Amniotic epithelial cell (primary cell): ENCODE measurements around the gene DIPK1B.

Source experiments
- DNase-seq: peaks from one replicate; pipeline ENCODE4 v3.0.0-alpha.2; 2010; ENCODE audit warnings: low read depth

The DIPK1B gene

DNA sequence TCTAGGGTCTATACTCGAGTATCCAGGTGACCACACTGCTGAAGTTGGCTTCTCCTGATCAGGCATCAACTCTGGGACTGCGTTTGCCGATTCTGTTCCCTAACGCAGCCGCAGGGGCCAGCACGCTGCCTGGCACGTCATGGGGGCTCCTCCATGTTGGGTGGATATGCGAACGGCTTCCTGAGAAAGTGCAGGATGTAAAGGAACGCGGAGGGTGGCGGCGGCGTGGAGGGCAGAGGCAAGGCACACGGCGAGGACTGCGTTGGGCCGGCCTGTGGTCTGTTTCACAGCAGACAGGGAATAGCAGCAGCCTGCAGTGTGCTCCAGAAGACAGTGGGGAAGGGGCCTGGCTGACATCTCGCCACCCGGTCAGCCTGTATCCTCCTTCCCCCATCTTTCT is 26.6 kb downstream of the DIPK1B start:
- DNase-seq = no peak

- no peak for DNase-seq
These were observed 27.1 kb downstream of the DIPK1B start for GRCh38 chr9:136739509-136739908.

DNA sequence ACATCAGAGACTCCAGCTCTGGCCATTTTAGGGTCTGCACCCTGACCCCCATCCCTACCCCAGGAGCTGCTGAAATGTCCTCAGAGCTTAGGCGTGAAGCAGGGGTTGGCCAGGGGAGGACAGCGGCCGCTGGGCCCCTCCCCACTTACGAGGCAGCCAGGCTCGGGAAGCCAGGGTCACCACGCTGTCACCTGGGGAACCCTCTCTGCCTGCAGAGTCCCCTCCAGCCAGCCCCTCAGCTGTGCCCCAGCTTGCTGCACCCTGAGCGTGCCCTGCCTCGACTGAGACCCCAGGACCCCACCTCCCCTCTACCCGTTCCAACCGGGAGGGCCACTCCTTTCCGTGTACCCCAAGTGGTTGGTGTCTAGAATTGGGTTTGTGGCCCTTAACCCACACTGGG is 27.7 kb downstream of the DIPK1B start:
- no peak for DNase-seq

DNA sequence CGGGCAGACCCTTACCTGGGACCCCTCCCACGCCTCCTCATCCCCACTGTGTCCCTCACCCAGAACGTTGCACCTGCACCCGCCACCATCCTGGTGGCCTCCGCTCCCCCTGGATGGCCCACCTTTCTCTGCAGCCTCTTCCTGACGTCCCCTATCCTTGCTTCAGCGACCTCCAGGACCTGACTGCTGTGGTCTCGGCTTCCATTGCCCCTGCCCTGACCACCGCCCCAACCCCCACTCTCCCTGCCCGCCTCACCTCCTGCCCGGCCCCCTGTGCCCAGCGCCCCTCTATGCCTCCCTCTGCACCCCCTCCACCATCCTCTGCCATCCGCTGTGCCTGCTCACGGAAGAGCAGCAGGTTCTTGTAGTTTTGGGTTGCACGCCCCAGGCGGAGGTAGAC is 28.1 kb downstream of the DIPK1B start:
- DNase-seq = no peak

DNA sequence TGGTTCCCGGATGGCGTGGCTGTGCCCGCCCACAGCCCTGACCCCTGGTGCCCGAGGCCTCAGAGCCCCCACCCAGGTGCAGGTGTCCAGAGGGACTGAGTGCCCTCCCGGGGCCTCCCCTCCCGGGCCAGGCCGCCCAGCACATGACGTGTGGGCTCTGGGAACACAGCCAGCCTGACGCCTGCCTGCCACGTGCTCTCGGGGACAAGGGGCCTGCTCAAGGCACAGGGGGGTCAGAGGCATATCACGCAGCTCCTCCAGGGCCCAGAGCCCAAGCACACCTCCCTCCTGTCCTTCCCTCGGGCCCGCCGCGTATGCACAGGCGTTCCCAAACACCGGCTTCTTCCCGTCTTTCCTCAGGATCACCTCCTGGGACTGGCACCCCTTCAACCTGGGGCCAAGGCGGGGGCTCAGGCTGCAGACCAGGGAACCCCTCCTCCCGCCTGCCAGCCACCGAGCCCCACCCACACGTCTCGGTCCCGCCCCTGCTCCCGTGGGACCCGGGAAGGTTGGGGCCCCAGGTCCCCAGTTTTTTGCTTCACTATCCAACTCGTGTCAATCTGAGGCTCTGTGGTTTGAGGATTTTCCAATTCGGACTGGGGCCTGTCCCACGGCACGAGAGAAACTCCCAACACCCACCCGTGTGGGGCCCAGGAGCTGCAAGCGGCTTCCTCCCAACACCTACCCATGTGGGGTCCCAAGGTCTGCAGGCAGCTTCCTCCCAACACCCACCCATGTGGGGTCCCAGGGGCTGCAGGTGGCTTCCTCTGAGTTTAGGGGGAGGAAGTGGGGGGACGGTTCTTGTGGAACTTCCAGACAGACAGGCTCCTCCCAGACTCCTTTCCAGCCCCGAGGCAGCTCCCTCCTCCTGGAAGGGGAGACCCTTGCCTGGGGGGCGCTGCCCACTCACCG is 28.9 kb downstream of the DIPK1B start:
- no peak for DNase-seq

DNA sequence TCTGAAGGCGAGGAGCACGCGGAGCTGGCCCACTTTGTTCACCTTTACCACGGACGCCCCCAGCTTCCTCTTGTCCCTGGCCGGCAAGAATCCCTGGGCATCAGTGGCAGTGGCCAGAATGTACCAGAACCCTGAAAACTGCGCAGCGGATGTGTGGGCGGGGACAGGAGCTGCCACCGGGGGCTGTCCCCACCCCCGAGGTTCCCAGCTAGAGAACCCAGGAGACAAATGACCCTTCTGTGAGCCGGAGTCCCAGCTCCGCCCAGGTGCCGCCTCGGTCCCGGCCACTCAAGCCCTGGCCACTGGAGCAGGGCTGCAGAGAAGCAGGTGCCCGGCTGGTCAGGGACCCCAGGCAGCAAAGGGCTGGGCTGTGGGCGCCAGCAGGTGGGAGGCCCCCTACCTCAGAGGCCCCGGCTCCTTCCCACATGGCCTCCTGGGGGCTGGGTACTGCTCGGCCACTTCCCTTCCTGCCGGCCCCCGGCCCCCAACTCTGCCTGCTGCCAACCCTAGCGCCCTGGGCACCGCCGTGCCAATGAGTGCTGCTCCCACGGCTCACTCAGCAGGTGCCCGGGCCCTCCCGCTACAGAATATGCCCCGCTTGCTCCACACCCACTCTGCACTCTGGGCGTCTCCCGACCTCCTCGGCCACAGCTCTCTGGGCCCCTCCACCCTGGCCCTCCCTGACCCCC is 29.7 kb downstream of the DIPK1B start:
- DNase-seq = no peak

- DNase-seq = no peak
These were observed 30.4 kb downstream of the DIPK1B start, which contains the start of gene LCN10 for GRCh38 chr9:136742591-136743391. Gene LCN10, minus strand, starts transcription at chr9:136742940. Its CDS starts 37 bp downstream, at chr9:136742903.

DNA sequence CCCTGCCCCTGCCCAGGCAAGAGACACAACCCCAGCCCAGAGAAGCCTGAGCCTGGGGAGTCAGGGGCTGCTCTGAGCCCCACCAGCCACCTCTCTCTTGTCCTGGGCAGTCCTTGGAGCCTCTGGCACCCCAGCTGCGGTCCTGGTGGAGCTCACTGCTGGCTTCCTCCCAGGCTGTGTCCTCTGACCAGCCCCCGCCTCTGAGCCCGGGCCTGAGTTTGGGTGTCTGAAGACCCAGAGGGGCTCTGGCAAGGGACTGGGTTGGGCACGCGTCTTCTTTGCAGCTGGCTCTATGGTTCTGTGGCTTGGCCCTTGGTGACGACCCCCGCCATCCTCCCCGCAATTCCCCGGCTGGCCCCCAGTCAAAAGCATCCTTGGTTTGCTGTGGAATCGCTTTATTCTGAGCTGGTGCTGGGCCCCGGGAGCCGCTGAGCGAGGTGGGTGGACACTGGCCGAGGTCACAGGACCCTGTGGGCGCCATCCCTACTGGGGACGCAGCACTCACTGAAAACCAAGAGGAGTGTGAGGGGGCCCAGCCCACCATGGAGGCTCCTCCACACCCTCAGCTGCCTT is 31.4 kb downstream of the DIPK1B start:
- DNase-seq = no peak

DNA sequence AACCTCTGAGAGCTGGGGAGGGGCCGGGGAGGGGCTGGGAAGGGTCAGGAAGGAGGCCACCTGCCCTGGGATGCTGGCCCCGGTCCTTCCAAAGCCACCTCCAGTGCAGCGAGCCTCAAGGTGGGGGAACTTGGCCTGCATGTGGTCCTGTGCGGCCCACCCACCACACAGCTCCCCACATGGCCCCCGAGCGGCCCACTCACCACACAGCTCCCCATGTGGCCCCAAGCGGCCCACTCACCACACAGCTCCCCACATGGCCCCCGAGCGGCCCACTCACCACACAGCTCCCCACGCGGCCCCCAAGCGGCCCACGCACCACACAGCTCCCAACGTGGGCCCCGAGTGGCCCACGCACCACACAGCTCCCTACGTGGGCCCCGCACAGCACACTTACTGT is 32.4 kb downstream of the DIPK1B start:
- no peak for DNase-seq

GRCh38 chr9:136745389-136746154 is 33.2 kb downstream of the DIPK1B start:
- DNase-seq = no peak

GRCh38 chr9:136746155-136746490 is 33.8 kb downstream of the DIPK1B start:
- no peak for DNase-seq

- DNase-seq = no peak
These were observed 34.2 kb downstream of the DIPK1B start for GRCh38 chr9:136746621-136747020.

- no peak for DNase-seq
These were observed 35.0 kb downstream of the DIPK1B start for GRCh38 chr9:136747161-136748060.

GRCh38 chr9:136748201-136748600 is 35.8 kb downstream of the DIPK1B start, which contains the start of gene LCN6:
Gene LCN6, minus strand, starts transcription at chr9:136748525. Its CDS starts 42 bp downstream, at chr9:136748483.
- no peak for DNase-seq

DNA sequence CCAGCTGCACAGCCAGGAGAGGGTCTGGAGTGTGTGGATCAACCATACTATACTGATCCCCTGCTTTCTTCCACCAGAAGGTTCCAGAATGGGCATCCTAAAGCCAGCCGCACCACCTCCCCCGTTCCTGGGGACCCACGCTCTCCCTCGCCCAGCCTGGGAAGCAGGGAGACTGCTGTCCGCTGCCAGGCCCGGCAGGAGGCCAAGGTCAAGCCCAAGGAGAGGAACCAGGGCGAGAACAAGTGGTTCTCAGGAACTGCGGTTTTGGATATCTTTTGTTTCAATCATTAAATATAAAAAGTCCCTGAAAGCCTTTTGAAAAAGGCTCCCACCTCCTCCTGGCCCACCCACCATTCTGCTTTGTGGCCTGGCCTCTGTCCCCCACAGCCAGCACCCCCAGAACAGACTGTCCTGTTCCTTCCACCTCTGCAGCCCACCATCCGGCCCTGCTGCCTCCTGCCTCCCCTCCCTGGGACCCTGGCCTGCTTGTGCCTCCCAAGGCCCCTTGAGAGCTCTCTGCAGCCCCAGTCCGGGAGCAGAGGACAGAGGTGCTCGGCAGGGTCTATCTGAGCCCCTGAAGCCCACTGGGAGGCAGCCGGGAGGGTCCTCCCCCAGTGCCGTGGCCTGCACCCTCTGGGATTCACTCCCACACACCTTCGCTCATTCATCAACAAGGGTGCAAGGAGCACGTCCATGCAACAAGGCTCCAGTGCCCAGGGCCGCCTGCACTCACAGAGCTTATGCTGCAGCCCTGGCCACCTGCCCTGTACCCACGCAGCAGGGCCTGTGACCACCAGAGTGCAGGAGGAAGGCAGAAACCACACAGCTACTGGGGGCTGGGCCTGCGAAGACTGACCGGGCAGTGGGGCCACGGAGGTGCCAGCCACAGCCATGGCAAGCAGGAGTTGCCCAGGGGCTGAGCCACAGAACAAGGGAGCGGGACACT is 36.6 kb downstream of the DIPK1B start:
- DNase-seq = no peak

DNA sequence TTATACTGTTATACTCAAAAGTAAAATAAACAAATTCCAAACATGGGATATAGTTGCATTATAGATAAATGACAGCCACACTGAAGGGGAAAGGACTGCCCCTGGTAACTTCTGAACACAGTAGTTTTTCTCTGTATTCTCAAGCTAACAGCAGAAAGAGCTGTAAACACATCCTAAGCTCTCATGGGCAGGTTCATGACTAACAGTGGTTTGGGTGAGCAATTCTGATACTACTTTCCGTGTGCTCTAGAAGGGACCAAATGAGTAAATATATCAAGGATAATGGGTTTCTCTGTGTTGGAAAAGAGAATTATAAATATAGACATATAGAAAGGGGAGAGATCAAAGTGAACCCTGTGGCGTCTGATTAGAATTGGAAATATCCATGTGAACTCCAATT is 38.2 kb downstream of the DIPK1B start:
- peak; percentile 63 for DNase-seq

DNA sequence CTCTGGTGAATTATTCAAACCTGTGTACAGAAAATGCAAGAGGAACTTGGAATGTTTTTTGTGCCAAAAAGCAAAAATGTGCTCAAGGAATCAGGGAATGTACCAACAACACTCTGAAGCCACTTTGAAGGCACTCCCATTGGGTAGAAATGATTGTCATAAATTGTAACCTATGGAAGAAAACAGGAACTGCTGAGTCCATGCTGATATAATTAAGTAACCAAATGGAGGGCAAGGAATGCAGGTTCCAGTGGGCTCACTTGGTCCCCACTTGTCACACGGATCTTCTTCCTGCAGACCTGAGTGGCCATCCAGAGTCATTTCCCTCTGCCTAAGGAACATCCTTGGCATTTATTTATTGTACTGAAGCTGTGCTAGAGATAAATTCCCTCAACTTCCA is 38.9 kb downstream of the DIPK1B start:
- DNase-seq = no peak

DNA sequence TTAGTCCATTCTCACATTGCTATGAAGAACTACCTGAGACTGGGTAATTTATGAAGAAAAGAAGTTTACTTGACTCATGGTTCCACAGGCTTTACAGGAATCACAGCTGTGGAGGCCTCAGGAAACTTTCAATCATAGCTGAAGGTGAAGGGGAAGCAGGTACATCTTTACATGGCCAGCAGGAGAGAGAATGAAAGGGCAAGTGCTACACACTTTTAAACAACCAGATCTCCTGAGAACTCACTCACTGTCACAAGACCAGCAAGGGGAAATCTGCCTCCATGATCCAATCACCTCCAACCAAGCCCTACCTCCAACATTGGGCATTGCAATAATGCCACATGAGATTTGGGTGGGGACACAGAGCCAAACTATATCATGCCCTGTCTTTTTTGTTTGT is 39.4 kb downstream of the DIPK1B start:
- DNase-seq = no peak
